Measurements from ENCODE around the gene MXD4.

MXD4 gene

DNA sequence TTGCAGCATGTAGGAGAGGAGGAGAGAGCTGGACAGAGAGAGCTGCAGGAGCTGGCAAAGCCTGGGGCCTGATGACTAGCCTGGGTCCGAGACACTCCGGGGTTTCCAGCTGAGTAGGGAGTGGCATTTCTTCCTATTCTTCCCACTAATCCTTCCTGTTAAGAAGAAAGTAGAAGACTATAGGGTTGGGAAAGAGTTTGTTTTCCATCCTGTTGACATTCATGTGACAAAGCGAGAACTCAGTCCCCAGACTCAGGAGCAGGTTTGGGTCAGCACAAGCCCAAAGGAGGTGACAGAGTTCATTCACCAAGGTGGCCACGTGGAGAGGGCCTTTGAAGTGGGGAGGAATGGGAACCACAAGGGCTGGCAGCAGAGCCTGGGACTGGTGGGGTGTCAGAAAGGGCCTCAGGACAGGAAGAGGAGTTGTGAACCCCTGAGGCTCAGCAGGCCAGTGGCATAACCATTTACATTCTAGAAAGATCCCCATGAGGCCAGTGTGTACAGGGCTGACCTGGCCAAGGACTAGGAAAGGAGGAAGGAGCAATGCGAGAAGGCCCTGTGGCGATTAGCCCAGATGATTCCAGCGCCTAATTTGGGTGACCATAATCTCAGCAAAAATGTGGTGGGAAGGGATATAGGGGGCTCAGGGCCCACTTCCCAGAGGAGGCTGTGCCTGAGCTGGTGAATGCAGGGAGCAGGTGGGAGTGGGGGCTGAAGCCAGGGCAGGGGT, 16.7 kb downstream of the MXD4 start:
- peak overlapping the region; percentile 94 to 99 (median 95) for H3K27ac Mint-ChIP-seq
- H3K9me3 Mint-ChIP-seq: no peaks in the 10 kb centered on the region
- TF ChIP-seq, protein P1, sequence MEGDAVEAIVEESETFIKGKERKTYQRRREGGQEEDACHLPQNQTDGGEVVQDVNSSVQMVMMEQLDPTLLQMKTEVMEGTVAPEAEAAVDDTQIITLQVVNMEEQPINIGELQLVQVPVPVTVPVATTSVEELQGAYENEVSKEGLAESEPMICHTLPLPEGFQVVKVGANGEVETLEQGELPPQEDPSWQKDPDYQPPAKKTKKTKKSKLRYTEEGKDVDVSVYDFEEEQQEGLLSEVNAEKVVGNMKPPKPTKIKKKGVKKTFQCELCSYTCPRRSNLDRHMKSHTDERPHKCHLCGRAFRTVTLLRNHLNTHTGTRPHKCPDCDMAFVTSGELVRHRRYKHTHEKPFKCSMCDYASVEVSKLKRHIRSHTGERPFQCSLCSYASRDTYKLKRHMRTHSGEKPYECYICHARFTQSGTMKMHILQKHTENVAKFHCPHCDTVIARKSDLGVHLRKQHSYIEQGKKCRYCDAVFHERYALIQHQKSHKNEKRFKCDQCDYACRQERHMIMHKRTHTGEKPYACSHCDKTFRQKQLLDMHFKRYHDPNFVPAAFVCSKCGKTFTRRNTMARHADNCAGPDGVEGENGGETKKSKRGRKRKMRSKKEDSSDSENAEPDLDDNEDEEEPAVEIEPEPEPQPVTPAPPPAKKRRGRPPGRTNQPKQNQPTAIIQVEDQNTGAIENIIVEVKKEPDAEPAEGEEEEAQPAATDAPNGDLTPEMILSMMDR (IDR thresholded peaks at IDR 0.05; ENCODE audit: unreplicated experiment in 3 of 3): no peak
- H3K4me3 Mint-ChIP-seq: no peak overlapping the region
- peaks cover 4% of the 10 kb centered on the region for H3K36me3 Mint-ChIP-seq (ENCODE audit: low read depth)
- H3K27me3 Mint-ChIP-seq (ENCODE audit: low read depth): no peaks in the 10 kb centered on the region
- peaks cover 34% of the 10 kb centered on the region for H3K4me1 Mint-ChIP-seq

DNA sequence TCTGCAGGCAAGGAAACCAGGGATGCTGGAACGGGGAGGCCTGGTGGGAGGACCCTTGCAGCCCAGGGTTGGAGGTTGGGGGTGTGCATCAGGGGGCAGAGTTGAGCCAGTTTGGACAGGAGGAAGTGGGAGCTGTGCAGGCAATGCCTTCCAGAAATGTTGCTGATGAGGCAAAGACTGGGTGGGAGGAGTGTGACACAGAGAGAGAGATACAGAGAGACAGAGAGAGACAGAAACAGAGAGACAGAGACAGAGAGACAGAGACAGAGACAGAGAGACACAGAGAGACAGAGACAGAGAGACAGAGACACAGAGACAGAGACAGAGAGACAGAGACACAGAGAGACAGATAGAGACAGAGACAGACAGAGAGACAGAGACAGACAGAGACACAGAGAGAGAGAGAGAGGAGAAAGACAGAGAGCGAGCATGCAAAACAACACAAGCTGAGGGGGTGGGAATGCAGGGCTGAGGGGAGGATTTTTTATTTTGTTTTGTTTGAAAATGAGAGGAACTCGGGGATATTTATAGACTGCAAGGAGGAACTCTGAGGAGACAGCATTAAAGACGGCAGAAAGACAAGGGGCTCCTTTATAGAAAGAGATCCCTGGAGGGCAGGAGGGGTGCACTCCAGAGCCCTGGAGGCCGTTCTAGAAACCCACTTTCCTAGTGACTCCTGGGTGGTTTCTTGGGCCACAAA, 18.1 kb downstream of the MXD4 start:
- peaks cover 46% of the 10 kb centered on the region for H3K4me1 Mint-ChIP-seq
- peak overlapping the region; percentile 94 to 99 (median 95) for H3K27ac Mint-ChIP-seq
- H3K36me3 Mint-ChIP-seq (ENCODE audit: low read depth): peaks cover 1% of the 10 kb centered on the region
- TF ChIP-seq, protein P1 (IDR thresholded peaks at IDR 0.05; ENCODE audit: unreplicated experiment in 3 of 3): no peak
- H3K9me3 Mint-ChIP-seq: no peaks in the 10 kb centered on the region
- peak overlapping the region; percentile 61 to 71 (median 66) for H3K4me3 Mint-ChIP-seq
- H3K27me3 Mint-ChIP-seq (ENCODE audit: low read depth): no peaks in the 10 kb centered on the region

DNA sequence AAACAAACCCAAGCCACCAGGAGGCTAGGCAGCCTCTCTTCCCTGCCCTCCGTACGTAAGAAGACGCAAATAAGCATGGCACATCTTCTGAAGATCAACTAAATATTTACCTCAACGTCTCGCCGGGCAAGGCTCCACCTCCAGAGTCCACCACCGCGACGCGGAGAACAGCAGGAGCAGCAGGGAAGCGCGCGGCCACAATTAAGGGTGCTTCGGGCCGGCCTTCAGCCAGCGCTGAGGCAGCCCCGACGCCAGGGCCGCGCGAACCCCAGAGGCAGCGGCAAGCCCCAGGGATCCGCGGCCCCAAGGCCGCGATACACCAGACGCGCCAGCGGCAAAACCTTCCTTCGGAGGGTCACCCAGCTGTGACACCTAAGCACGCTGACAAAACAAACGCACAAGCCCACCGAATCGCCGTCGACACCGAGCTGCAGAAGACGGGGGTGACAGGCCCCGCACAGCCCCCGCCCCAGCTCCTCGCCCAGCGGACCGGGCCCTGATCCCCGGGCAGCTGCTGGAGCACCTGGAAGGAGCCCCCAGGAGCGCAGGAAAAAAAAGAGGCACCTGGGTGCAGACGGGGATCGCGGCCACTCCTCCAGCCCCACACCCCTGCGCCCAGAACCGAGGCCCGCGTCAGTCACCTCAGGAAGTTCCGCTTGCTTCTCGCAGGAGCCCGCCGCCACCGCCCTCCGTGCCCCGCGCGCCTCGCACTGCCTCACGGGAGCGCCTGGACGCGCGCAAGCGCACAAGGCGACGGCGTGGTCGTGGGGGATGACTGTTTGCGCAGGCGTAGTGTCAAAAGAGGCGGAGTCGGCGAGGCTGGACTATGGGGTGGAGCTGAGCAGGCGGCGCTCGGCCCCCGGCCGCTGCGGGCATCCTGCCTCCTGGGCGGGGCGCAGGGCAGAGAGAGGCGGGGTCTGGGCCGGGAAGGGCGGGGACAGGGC, 20.2 kb downstream of the MXD4 start, which contains the start of the genes HAUS3 and POLN:
TSS of gene HAUS3 (minus strand) at position 712 of the 944 bp plus-strand sequence. CDS start 1,175 bp downstream, outside the sequence.
TSS of gene POLN (minus strand) at position 712 of the 944 bp plus-strand sequence. CDS start 12,890 bp downstream, outside the sequence.
- peaks cover 51% of the 10 kb centered on the region for H3K4me1 Mint-ChIP-seq
- TF ChIP-seq, protein P1 (IDR thresholded peaks at IDR 0.05; ENCODE audit: unreplicated experiment in 3 of 3): peak in 1 of 3 experiments; percentile 8

DNA sequence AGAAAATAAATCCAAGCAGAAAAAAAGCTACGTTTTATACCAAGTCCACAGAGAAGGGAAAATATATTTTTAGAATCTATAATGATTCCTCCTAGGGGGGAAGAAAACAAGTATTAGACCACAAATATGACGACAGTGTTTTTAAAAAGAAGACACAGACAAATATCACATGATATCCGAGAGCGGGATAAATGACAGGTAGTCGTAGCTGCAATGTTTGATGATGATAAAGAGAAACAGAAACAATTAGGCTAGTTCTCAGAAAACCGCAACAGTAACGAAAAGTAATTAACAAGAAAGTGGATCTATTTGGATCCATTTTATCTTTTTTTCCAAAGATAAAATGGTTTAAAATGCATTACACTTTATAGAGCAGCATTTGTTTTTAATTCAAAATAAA, 20.9 kb downstream of the MXD4 start:
- H3K4me3 Mint-ChIP-seq: peak overlapping the region; percentile 88 to 92 (median 89)
- H3K27ac Mint-ChIP-seq: peak overlapping the region in 2 of 3 experiments; percentile 1 to 52
- no peaks in the 10 kb centered on the region for H3K27me3 Mint-ChIP-seq (ENCODE audit: low read depth)
- TF ChIP-seq, protein P1 (IDR thresholded peaks at IDR 0.05; ENCODE audit: unreplicated experiment in 3 of 3): peak in 1 of 3 experiments; percentile 2
- H3K36me3 Mint-ChIP-seq (ENCODE audit: low read depth): peaks cover 10% of the 10 kb centered on the region
- H3K9me3 Mint-ChIP-seq: no peaks in the 10 kb centered on the region
- H3K4me1 Mint-ChIP-seq: peaks cover 51% of the 10 kb centered on the region

More for the DNA sequence above, 20.2 kb downstream of the MXD4 start, which contains the start of the genes HAUS3 and POLN:
- H3K4me3 Mint-ChIP-seq: peak within 1 kb of the TSS; percentile 88 to 92 (median 89)
- H3K36me3 Mint-ChIP-seq (ENCODE audit: low read depth): peaks cover 10% of the 10 kb centered on the region
- H3K27me3 Mint-ChIP-seq (ENCODE audit: low read depth): no peaks in the 10 kb centered on the region
- no peaks in the 10 kb centered on the region for H3K9me3 Mint-ChIP-seq
- peak within 1 kb of the TSS in 2 of 3 experiments; percentile 1 to 52 for H3K27ac Mint-ChIP-seq

DNA sequence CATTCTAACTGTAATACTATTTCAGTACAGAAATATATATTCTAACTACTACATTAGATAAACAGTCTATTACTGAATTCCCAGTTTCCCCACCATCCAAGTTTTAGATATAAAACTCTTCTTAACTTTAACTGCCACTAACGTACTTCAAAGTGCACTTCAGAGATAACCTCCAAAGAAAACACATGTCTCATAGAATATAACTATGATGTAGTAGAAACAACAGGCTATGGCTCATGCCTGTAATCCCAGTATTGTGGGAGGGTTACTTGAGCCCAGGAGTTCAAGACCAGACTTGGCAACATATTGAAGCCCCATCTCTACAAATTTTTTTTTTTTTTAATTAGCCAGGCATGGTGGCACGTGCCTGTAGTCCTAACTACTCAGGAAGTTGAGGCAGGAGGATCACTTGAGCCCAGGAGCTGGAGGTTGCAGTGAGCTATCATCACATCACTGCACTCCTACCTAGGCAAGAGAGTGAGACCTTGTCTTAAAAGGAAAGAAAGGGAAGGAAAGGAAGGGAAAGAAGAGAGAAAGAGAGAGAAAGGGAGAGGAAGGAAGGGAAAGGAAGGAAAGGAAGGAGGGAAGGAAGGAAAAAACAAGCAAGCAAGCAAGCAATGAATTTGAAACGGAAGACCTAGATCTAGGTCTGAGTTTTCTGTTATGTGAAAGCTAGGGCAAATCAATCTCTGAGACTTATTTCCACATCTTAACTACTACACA, 24.8 kb downstream of the MXD4 start:
- Mint-ChIP-seq H3K9me3 (no peaks in the 10 kb centered on the region), H3K4me3 (peak overlapping the region; percentile 12 to 55 (median 18)), H3K27me3 (ENCODE audit: low read depth) (no peaks in the 10 kb centered on the region), H3K36me3 (ENCODE audit: low read depth) (peaks cover 28% of the 10 kb centered on the region), H3K27ac (no peak overlapping the region), H3K4me1 (peaks cover 26% of the 10 kb centered on the region)
- TF ChIP-seq, protein P1 (IDR thresholded peaks at IDR 0.05; ENCODE audit: unreplicated experiment in 3 of 3): no peak
